Adrenal gland (tissue), 12 donors: ENCODE measurements around the gene MMRN1. TPM values are rescaled to one million over a fixed set of nuclear protein-coding genes. Genes with fewer than 3 reads are reported as not detected.

Source experiments
- DNase-seq, 7 donors: peaks; one replicate each; pipeline ENCODE4 v3.0.0-alpha.2; 2019 to 2020
- H3K27ac ChIP-seq, 5 donors: fragments of 200-600 bp; sonication (generic) in 4 of 5; 1 replicate in 3 of 5; 2 replicates in 2 of 5; pipeline versions ENCODE4 v1.5.1 to v1.8.0; 2016 to 2020; ENCODE audit warnings: mild to moderate bottlenecking in 1 of 5
- H3K27me3 ChIP-seq: fragments of 200-600 bp; 2 replicates; pipeline ENCODE4 v1.8.0; 2021
- H3K36me3 ChIP-seq, 2 donors: fragments of 200-600 bp; replicated peaks in 1 of 2; 1 replicate in 1 of 2; 2 replicates in 1 of 2; pipeline versions ENCODE4 v1.5.1 to v1.8.0; 2018 to 2022
- H3K4me1 ChIP-seq, 2 donors: fragments of 200-600 bp; replicated peaks in 1 of 2; 1 replicate in 1 of 2; 2 replicates in 1 of 2; pipeline versions ENCODE4 v1.5.1 to v1.8.0; 2018 to 2021
- H3K4me3 ChIP-seq, 4 donors: fragments of 200-600 bp; sonication (generic) in 3 of 4; one replicate each; pipeline ENCODE4 v1.5.1; 2016 to 2018
- H3K9me3 ChIP-seq, 3 donors: fragments of 200-600 bp; sonication (generic) in 1 of 3; replicated peaks in 1 of 3; 1 replicate in 2 of 3; 2 replicates in 1 of 3; pipeline versions ENCODE4 v1.5.1 to v1.8.0; 2016 to 2021
- CTCF ChIP-seq, 6 experiments: fragments of 450-650 bp in 4 of 6; fragments of 200-600 bp in 2 of 6; sonication (generic) in 1 of 6; IDR thresholded peaks; 1 replicate in 5 of 6; 2 replicates in 1 of 6; pipeline versions ENCODE4 v1.5.1 to v1.8.0; 2016 to 2021; ENCODE audit warnings: antibody characterized with exemption in 6 of 6, mild to moderate bottlenecking in 2 of 6, moderate library complexity in 1 of 6
- POLR2A ChIP-seq, 2 donors: fragments of 450-650 bp; IDR thresholded peaks; one replicate each; pipeline ENCODE4 v1.6.1; 2017; ENCODE audit warnings: antibody characterized with exemption in 2 of 2, mild to moderate bottlenecking in 2 of 2, moderate library complexity in 1 of 2
- WGBS, 4 donors: extraction: QIAGEN DNeasy Blood & Tissue Kit in 2 of 4; methylation state at CpG; one replicate each; pipeline versions ENCODE4 v1.1.5 to v1.1.7; 2013 to 2017; 5-methylcytosine and 5-hydroxymethylcytosine counted together
- intact Hi-C, 2 donors: fragments of 100-400 bp; cut with DNase I; formaldehyde crosslinking; loops; one replicate each; pipeline versions ENCODE4 v1.14.1 to v1.15.0; 2022 to 2023
- polyA plus RNA-seq, 3 donors: library from polyadenylated mRNA; stranded (reverse); fragments of 200-250 nt in 2 of 3; fragments of 350-450 nt in 1 of 3; fragmentation: Illumina TruSeq in 1 of 3; extraction: RNeasy Lipid Tissue Mini Kit (QIAGEN cat#74804) in 1 of 3; gene quantifications; one replicate each; pipeline ENCODE4 v1.2.3, GENCODE V29; 2013 to 2014
- total RNA-seq, 9 donors: library from RNA; depleted of rRNA in 4 of 9; stranded (reverse); fragments of >200 nt in 4 of 9; fragments of 120-200 nt in 1 of 9; fragmentation: NEBNext Ultra II Directional in 1 of 9; extraction: Animal tissue kit (Norgen Biotek cat#: 25700) in 1 of 9; gene quantifications; one replicate each; pipeline versions ENCODE4 v1.1.0 to v1.2.4, GENCODE V29; 2013 to 2023
- donor health status: healthy with polysubstance abuse.
- donor health status: Bipolar disorder and iron deficiency.
- donor health status: DM: yes; HTN: yes; CAD: no.
- donor health status: DM: no; HTN: no; CAD: no.
- donor health status: DM: no; HTN: no; CAD: no.
- donor health status: DM: yes; HTN: yes; CAD: no.

The MMRN1 gene
- total and polyA plus RNA-seq, 12 donors = 1.4 to 31.2 (median 6.6) TPM

- no peak for TF ChIP-seq CTCF (IDR thresholded peaks at IDR 0.05)
- no peak for TF ChIP-seq POLR2A (IDR thresholded peaks at IDR 0.05)
- H3K4me1 ChIP-seq = no peaks in the 10 kb centered on the region
- H3K27me3 ChIP-seq = peaks cover 17% of the 10 kb centered on the region
- H3K9me3 ChIP-seq = no peaks in the 10 kb centered on the region
- intact Hi-C loops = no loop called here
- 67 to 89% (median 78%) methylated on average over 1 of the region's 1 CpG for WGBS, 4 donors
- no peak overlapping the region for H3K4me3 ChIP-seq
- H3K36me3 ChIP-seq = no peaks in the 10 kb centered on the region
- DNase-seq = no peak
- no peak overlapping the region for H3K27ac ChIP-seq
Observed at GRCh38 chr4:89913623-89914022, 19.0 kb downstream of the MMRN1 start.

DNA sequence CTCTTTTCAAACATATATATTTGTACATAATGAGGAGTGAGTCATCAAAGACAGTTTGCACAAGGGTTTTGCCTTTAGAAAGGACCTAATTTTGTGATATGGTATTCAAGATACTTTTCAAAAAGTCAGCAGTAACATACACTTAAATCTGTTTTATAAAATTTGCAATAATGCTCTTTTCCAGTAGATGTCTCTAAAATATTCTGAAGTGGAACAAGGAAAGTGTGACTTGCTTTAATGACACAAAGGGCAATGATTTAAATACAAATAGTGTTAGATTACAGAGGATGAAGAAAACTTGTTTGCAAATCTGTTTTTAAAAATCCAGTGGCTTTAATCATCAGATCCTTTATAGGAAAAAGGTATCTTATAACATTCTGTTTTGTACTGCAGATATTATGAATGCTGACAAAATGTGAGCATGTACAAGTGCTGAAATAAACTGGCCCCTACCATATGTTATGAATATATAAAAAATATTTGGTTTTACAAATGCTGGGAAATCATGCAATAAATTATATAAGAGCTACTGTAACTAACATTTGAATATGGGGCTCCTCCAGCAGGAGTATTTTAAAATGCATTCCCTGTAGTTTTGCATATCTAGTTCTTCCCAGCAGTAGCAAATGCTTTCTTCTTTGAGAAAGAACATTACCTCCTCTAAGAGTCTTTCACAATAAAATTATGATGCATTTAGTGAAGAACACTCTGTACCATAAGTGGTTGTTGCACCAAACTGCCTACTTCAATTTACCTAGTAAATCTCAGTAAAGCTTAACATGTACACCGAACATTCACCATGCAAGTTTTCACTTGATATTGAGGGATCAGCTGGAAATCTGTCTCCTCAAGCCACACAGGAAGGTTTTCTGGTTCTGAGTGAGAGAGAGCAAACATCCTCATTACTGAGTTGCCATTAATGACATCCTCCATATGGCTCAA, 20.2 kb downstream of the MMRN1 start:
- 55 to 61% (median 59%) methylated on average over 1 of the region's 1 CpG for WGBS, 4 donors
- H3K9me3 ChIP-seq = no peaks in the 10 kb centered on the region
- peaks cover 13% of the 10 kb centered on the region for H3K27me3 ChIP-seq
- no peak overlapping the region for H3K4me3 ChIP-seq
- intact Hi-C loops = no loop called here
- no peaks in the 10 kb centered on the region for H3K36me3 ChIP-seq
- no peaks in the 10 kb centered on the region for H3K4me1 ChIP-seq
- TF ChIP-seq POLR2A (IDR thresholded peaks at IDR 0.05) = no peak
- TF ChIP-seq CTCF (IDR thresholded peaks at IDR 0.05) = no peak
- DNase-seq = no peak
- H3K27ac ChIP-seq = no peak overlapping the region

- TF ChIP-seq CTCF (IDR thresholded peaks at IDR 0.05) = no peak
- no peak for TF ChIP-seq POLR2A (IDR thresholded peaks at IDR 0.05)
- H3K9me3 ChIP-seq = no peaks in the 10 kb centered on the region
- no peaks in the 10 kb centered on the region for H3K36me3 ChIP-seq
- intact Hi-C loops = no loop called here
- peaks cover 13% of the 10 kb centered on the region for H3K27me3 ChIP-seq
- WGBS, 4 donors = 21 to 39% (median 28%) methylated on average over 3 of the region's 3 CpGs
- no peak overlapping the region for H3K4me3 ChIP-seq
- no peak overlapping the region for H3K27ac ChIP-seq
- DNase-seq = no peak
- H3K4me1 ChIP-seq = no peaks in the 10 kb centered on the region
Observed at GRCh38 chr4:89915937-89916336, 21.3 kb downstream of the MMRN1 start.

DNA sequence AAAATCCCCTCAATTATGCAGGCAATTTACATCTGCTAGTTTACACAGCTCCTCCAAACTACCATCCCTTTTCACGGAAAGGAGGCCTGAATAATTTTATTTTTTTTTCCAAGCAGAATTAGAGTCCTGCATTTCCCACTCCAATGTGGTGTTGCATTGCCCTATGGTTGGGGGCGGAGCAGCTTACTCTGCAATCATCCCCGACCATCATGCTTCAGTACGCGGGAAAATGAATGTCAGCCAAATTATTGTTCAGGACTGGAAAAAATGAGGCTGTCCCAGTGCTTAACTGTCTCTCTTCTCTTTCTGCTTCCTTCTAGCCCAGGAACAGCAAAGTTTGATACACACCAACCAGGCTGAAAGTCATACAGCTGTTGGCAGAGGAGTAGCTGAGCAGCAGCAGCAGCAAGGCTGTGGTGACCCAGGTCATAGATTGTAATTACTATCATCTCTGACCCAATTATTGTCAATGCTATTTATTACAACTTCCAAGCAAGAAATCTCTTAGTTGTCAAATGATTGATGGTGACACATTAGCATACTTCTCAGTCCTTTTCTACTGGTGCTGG, 28.3 kb downstream of the MMRN1 start:
- no peak for DNase-seq
- no peaks in the 10 kb centered on the region for H3K4me1 ChIP-seq
- H3K9me3 ChIP-seq = no peaks in the 10 kb centered on the region
- no peaks in the 10 kb centered on the region for H3K36me3 ChIP-seq
- H3K27ac ChIP-seq = no peak overlapping the region
- TF ChIP-seq POLR2A (IDR thresholded peaks at IDR 0.05) (no peak), CTCF (IDR thresholded peaks at IDR 0.05) (no peak)
- no peak overlapping the region for H3K4me3 ChIP-seq
- 74 to 83% (median 78%) methylated on average over 5 of the region's 5 CpGs for WGBS, 4 donors
- intact Hi-C loops = no loop called here
- peaks cover 9% of the 10 kb centered on the region for H3K27me3 ChIP-seq
